Mononuclear cell (primary cell): ENCODE data around the gene LPAR1. TPM values are rescaled to one million over a fixed set of nuclear protein-coding genes. Genes with fewer than 3 reads are reported as not detected.

Experiments
- H3K27me3 ChIP-seq: 2 replicates; pipeline ENCODE4 v1.6.0; 2011; ENCODE audit warnings: low read length, control low read depth; ENCODE audit not compliant: insufficient read depth
- H3K4me1 ChIP-seq: 2 replicates; pipeline ENCODE4 v1.5.1; 2011; ENCODE audit warnings: mild to moderate bottlenecking, low read length, control low read depth; ENCODE audit not compliant: insufficient read depth
- H3K4me3 ChIP-seq: 2 replicates; pipeline ENCODE4 v1.5.1; 2011; ENCODE audit warnings: mild to moderate bottlenecking, low read length, moderate library complexity
- H3K9me3 ChIP-seq: 2 replicates; pipeline ENCODE4 v1.5.1; 2011; ENCODE audit warnings: low read depth, mild to moderate bottlenecking, control low read depth, low read length
- total RNA-seq: library from RNA; depleted of rRNA; stranded (reverse); fragments of >200 nt; gene quantifications from one replicate; pipeline ENCODE4 v1.2.3, GENCODE V29; 2012

LPAR1 gene
- total RNA-seq, 1 donor = 1.7 TPM

DNA sequence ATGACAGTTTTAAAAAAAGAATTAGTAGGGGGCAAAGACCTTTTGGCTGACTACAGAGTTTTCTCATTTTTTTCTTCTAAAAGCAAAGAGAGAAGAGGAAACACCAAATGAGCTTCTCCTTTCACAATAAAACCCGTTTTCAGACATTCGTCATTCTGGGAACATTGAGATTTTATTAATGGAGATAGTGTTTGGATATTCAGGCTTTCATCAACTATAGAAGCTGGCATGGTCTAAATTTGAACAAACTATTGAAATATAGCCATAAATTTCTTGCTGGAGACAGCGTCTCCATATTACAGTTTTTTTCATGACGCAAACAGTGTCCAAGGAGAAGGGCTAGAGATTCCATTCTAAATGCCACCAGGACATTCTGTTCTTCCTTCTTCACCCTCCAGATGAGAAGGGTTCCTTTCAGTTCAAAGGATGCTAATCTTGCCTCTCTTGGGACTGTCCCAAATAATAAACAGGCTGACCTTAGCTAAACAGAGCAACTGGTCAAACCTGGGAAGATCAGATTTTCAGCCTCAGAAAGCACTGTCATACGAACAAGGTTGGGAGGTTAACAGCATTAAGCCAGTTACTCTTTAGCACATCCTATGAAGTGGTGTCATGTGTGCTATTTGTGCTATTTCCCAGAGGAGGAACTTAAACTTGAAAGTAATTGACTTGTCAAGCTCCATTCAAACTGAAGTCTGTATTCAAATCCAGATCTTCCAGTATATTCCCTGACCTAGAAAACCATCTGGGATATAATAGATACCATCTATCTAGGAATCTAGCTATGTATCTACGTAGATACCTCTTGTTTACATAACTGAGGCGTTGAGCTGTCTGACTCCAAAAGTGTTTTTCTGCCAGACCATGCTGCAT, 125.6 kb downstream of the LPAR1 start:
- Histone ChIP-seq H3K4me1 (no peaks in the 10 kb centered on the region), H3K27me3 (no peaks in the 10 kb centered on the region), H3K4me3 (no peak overlapping the region), H3K9me3 (peaks cover 15% of the 10 kb centered on the region)

DNA sequence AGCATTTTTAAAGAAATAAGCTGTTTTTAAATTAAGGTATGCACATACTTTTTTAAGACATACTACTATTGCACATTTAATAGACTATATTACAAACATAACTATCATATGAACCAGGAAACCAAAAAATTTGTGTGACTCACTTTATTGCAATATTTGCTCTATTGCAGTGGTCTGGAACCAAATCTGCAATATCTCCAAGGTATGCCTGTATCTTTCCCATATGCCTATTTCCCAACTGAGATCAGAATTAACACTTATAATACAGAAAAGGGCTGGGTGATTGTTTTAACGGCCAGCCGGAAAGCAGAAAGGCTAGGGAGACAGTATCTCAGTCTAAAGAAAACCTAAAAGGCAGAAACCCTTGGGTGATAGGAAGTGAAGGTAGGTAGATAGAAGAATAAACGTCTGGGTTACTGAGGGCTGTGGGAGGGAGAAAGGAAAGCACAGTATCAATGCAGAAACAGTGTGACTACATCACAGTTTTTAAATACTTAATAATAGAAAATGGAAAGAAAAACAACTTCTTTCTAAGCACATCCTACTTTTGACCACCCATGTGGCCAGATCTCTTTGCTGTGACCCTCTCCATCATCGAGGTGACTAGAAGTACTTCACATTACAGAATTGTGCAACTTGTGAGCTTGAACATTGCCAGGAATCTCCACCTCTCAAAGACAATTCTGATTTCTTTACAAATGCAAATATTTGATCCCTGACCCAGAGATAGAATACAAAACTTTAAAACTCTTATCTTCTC, 126.4 kb downstream of the LPAR1 start:
- peaks cover 15% of the 10 kb centered on the region for H3K9me3 ChIP-seq
- H3K4me3 ChIP-seq = no peak overlapping the region
- H3K4me1 ChIP-seq = no peaks in the 10 kb centered on the region
- no peaks in the 10 kb centered on the region for H3K27me3 ChIP-seq

DNA sequence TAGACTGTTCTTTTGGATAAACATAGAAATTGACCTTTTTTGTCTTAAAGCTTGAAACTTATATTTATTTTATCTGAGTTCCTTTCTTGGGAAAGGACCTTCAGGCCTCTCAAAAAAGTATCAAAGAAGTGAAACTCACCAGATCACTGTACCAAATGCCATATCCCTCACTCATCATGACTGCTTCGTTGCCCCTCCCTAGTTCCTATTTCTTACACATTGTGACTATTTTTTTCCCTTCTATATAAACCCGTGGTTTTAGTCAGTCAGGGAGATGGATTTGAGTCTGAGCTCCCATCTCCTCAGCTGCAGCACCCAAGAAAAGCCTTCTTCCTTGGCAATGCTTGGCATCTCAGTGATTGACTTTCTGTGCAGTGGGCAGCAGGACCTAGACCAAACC, 129.4 kb downstream of the LPAR1 start:
- no peak overlapping the region for H3K4me3 ChIP-seq
- peaks cover 22% of the 10 kb centered on the region for H3K9me3 ChIP-seq
- no peaks in the 10 kb centered on the region for H3K4me1 ChIP-seq
- no peaks in the 10 kb centered on the region for H3K27me3 ChIP-seq

DNA sequence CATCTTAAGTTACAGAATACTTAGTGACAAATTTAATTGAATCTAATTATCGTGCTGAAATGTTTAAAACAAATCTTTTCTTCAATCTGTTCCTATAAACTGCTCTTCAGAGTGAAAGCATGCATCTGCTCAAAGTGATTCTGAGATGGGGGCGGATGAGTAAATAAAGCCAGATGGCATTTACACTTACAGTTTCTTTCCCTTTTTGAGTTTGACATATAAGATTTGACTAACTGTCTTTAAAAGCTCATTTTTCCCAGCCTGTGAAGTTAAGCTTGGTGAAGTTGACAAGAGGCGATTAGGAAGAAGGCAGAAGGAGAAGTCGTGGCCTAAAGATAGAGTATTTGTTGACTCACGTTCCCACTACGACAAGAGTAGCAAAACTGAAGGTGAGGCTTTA, 137.4 kb downstream of the LPAR1 start:
- no peaks in the 10 kb centered on the region for H3K27me3 ChIP-seq
- peaks cover 21% of the 10 kb centered on the region for H3K9me3 ChIP-seq
- no peak overlapping the region for H3K4me3 ChIP-seq
- H3K4me1 ChIP-seq = no peaks in the 10 kb centered on the region

DNA sequence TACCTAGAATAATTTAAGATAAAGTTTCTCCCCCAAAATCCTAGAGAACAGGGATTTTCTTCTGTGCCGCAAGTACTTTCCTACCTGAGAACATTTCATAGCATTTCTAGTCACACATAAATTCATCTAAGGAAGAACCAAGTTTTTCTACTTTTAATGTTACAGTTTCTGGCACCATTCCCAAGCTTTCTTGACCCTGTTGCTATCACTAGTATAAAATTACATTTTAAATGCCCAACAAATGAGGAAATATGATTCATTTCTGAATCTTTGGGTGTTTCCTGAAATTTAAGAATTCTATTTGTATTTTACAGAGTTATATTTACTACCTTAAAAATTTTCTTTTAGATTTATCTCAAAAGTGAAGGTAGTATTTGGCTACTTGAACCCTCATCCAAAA, 137.8 kb downstream of the LPAR1 start:
- Histone ChIP-seq H3K4me1 (no peaks in the 10 kb centered on the region), H3K27me3 (no peaks in the 10 kb centered on the region), H3K9me3 (peaks cover 21% of the 10 kb centered on the region), H3K4me3 (no peak overlapping the region)

DNA sequence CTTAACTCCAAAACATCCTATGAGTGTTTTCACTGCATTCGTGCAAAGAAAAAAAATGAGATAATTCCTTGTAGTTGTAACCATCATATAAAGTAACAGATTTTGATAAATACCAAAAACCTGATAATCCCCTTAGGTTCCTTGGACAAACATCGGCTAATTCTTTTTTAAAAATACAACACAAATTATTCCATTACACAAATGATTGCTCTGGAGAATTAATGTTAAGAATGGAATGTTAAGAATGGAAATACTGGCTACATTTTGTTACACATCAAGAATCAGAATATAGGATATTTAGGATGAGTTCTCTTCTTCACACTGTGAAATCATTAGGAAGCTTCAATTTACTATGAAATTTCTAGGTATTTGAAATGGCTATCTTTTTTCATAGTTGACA, 139.4 kb downstream of the LPAR1 start:
- peaks cover 13% of the 10 kb centered on the region for H3K9me3 ChIP-seq
- no peak overlapping the region for H3K4me3 ChIP-seq
- H3K4me1 ChIP-seq = no peaks in the 10 kb centered on the region
- H3K27me3 ChIP-seq = no peaks in the 10 kb centered on the region

DNA sequence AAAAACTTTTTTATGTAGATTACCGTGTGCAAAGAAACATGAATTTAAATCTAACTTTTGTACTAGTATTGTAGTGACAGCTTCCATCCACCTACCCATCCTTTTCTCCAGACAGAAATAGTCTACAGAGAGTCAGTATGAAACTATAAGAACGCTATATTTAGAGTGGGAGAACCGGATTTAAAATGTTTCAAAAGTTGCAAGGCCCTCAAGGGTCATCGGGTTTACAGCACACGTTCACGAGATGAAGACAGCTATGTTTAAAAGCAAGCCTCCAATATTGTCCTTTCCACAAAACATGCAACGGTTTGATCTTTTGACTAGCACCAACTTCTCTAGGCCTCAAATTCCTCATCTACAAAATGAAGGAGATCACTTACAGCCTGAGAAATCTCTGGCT, 139.9 kb downstream of the LPAR1 start:
- no peaks in the 10 kb centered on the region for H3K27me3 ChIP-seq
- peaks cover 11% of the 10 kb centered on the region for H3K9me3 ChIP-seq
- no peaks in the 10 kb centered on the region for H3K4me1 ChIP-seq
- H3K4me3 ChIP-seq = no peak overlapping the region

DNA sequence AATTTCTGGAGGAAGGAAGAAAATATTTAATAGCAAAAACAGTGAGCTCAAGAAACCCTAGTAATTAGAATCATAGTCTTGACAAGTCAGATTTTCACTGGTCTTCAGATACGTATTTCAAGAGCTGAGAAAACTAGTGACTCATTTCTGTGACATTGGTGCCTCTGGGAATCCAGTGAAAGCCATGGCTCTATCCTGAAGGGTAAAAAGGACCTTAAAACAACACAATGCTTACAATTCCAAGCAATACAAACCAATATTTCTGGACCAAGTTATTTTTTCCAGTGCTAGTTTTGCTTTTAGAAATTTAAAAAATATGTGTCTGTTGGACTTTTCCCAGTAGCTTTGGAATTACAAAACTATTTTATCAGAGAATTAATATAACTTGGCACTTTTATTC, 140.3 kb downstream of the LPAR1 start:
- Histone ChIP-seq H3K4me3 (no peak overlapping the region), H3K4me1 (no peaks in the 10 kb centered on the region), H3K27me3 (no peaks in the 10 kb centered on the region), H3K9me3 (peaks cover 11% of the 10 kb centered on the region)

DNA sequence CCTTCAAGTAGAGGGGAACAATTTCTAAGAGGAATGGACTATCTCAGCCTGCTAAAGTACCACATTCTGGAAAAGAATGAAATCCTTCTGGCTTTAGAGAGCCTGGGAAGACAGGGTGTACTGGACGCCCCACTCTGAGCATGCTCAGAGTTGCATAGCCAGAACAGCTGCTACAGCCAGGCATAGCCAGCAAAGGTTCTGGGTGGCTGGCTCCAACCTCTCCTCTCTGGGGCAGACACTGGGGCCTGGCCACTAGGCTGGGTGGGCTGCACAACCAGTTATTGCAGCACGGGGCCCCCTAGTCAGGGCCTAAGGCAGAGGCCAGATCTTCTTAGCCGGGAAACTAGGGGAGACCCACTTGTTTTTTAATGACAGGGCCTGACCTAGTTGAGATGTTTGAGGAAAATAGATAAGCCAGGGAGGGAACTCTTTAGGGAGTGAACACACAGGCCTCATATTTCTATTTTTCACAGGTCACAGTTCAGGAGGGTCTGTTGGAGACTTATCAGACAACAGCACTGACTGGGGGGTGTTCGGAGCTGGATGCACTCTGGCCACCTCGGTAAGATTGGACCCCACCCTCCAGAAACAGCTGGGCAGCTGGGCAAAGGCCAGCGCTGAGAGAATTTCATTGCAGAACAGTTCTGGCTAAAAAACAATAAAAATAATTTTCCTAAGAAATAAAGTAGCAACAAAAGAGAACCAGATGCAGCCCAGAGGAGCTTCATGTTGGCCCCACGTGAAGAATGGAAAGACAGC, 142.9 kb downstream of the LPAR1 start:
- Histone ChIP-seq H3K27me3 (no peaks in the 10 kb centered on the region), H3K9me3 (no peaks in the 10 kb centered on the region), H3K4me3 (no peak overlapping the region), H3K4me1 (no peaks in the 10 kb centered on the region)

DNA sequence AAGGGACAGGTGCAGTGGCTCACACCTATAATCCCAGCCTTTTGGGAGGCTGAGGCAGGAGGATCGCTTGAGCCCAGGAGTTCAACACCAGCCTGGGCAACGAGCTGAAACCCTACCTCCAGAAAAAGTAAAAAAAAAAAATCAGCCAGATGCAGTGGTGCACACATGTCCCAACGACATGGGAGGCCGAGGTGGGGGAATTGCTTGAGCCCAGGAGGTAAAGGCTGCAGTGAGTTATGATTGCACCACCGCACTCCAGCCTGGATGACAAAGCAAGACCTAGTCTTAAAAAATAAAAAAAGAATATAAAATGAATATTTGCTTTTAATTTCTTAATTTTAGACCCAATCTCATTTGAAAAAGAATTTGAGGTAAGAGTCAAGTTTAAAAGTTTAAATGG, 143.5 kb downstream of the LPAR1 start:
- no peaks in the 10 kb centered on the region for H3K27me3 ChIP-seq
- no peaks in the 10 kb centered on the region for H3K9me3 ChIP-seq
- no peak overlapping the region for H3K4me3 ChIP-seq
- no peaks in the 10 kb centered on the region for H3K4me1 ChIP-seq

DNA sequence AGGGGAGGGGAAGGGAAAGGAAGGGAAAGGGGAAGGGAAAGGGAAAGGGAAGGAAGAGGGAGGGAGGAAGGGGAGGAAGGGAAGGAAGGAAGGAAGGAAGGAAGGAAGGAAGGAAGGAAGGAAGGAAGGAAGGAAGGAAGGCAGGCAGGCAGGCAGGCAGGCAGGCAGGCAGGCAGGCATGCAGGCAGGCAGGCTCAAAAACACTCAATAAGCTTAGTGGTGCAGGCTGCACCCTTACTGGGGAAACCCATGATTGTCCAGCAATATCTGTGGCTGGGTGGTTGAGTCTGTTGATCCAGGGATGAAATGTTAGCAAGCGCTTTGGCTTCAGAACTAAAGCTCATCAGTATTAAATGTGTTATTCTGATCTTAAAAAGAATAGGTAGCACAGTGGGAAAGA, 145.6 kb downstream of the LPAR1 start:
- no peaks in the 10 kb centered on the region for H3K27me3 ChIP-seq
- no peaks in the 10 kb centered on the region for H3K9me3 ChIP-seq
- H3K4me3 ChIP-seq = no peak overlapping the region
- H3K4me1 ChIP-seq = no peaks in the 10 kb centered on the region

DNA sequence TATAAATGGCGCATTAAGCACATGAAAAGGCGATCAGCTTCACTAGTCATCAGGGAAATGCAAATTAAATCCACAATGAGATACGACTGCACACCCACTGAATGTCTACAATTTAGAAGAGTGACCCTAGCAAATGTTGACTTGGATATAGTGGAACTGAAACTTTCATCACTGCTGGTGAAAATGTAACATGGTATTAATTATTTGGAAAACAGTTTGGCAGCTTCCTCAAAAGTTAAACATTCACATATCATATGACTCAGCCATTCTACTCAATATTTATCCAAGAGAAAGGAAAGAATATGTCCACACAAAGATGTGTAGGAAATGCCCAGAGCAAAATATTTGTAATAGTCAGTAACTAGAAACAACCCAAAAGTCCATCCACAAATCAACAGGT, 146.5 kb downstream of the LPAR1 start:
- no peaks in the 10 kb centered on the region for H3K4me1 ChIP-seq
- H3K4me3 ChIP-seq = no peak overlapping the region
- no peaks in the 10 kb centered on the region for H3K9me3 ChIP-seq
- H3K27me3 ChIP-seq = no peaks in the 10 kb centered on the region

DNA sequence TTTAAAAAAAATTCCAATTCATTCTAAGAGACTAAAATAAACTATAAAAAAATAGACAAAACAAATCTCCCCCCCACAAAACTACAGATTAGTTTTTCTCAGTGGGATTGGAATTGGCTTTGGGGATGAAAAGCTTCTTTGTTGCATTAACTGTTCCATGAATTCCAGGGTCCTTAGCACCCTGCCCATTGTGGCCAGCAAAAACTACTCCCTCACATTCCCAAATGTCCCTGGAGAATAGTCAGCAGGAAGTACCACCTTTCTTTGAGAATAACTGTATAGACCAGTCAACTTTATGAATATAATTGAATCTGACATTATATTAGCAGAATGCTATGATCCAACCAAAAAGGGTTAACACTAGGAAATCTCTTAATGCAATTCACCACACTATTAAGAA, 147.9 kb downstream of the LPAR1 start:
- H3K4me3 ChIP-seq = no peak overlapping the region
- no peaks in the 10 kb centered on the region for H3K4me1 ChIP-seq
- H3K9me3 ChIP-seq = no peaks in the 10 kb centered on the region
- no peaks in the 10 kb centered on the region for H3K27me3 ChIP-seq

DNA sequence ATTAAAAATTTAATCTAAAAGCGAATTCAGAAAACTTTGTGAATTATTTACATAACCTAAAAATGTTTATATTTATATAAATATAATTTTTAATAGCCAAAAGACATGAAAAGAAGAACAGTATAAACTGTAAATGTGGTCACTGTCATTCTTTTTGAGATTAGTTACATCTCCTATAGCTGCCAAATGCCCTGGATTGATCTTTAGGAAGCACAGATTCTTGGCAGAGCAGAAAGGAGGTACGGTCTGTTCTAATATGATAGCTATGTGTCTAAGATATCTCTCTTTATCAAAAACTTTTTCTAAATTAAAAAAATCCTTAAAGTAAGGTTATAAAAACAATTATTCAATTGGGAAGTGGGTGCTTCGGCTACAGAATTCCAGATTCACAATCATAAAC, 151.0 kb downstream of the LPAR1 start:
- Histone ChIP-seq H3K4me3 (no peak overlapping the region), H3K27me3 (no peaks in the 10 kb centered on the region), H3K4me1 (no peaks in the 10 kb centered on the region), H3K9me3 (no peaks in the 10 kb centered on the region)

DNA sequence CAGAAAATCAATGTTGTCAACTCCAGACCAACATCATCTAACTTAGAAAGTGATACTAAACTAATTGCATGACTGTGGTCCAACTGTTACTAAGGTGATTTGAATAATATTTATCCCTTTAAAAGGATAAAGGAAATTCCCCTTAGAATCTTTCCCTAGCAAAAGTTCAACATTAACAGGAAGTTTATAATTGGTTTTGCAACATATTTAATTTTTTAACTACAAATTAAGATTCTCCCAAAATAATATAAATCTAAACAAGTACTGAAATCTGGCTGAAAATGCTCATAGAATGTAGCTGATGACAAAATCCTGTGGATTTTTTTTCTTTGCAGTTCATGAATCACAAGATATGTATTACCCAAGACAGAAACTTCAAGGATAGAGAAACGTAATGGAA, 151.4 kb downstream of the LPAR1 start:
- Histone ChIP-seq H3K4me1 (no peaks in the 10 kb centered on the region), H3K9me3 (no peaks in the 10 kb centered on the region), H3K27me3 (no peaks in the 10 kb centered on the region), H3K4me3 (no peak overlapping the region)
